HEK293 (cell line): ENCODE results near the gene AP3D1.

Experiments
- CTCF ChIA-PET: fragments of 350-600 bp; formaldehyde crosslinking; extraction: SDS; loops from one replicate; lab custom pipeline; 2021; ENCODE audit warnings: antibody characterized with exemption; lab: Yijun Ruan, JAX
- POLR2A ChIA-PET: fragments of 300-600 bp; formaldehyde crosslinking; extraction: SDS; loops from one replicate; lab custom pipeline; 2020; ENCODE audit warnings: antibody characterized with exemption, inconsistent platforms; lab: Yijun Ruan, JAX
- H3K27ac ChIP-seq: fragments of 200-500 bp; sonication (Bioruptor generic); 2 replicates; pipeline ENCODE4 v1.5.1; 2014; ENCODE audit warnings: low read depth, low read length, control low read depth, inconsistent platforms; ENCODE audit errors: extremely low read depth
- H3K36me3 ChIP-seq, 2 experiments: fragments of 200-500 bp in 1 of 2; sonication (Bioruptor generic) in 1 of 2; 1 replicate in 1 of 2; 2 replicates in 1 of 2; pipeline ENCODE4 v1.5.1; 2014 to 2017; ENCODE audit warnings: inconsistent platforms in 2 of 2, low read length in 2 of 2; ENCODE audit not compliant: control insufficient read depth in 2 of 2, insufficient read depth in 1 of 2
- H3K4me1 ChIP-seq: fragments of 200-500 bp; sonication (Bioruptor generic); 2 replicates; pipeline ENCODE4 v1.5.1; 2014; ENCODE audit warnings: mild to moderate bottlenecking, low read length, inconsistent platforms; ENCODE audit not compliant: control insufficient read depth, insufficient read depth
- H3K4me3 ChIP-seq: 2 replicates; pipeline ENCODE4 v1.5.1; 2011; ENCODE audit warnings: low read depth, mild to moderate bottlenecking, control low read depth, low read length, moderate library complexity
- H3K9me3 ChIP-seq: fragments of 200-500 bp; sonication (Bioruptor generic); 2 replicates; pipeline ENCODE4 v1.5.1; 2014; ENCODE audit warnings: low read depth, low read length, inconsistent platforms; ENCODE audit not compliant: control insufficient read depth, insufficient read depth
- ELK4 ChIP-seq: IDR thresholded peaks from 2 replicates; pipeline ENCODE4 v1.6.1; 2011; ENCODE audit warnings: mild to moderate bottlenecking, low read depth, low read length, borderline replicate concordance
- KLF1 ChIP-seq: fragments of 450-650 bp; formaldehyde crosslinking; IDR thresholded peaks from 2 replicates; pipeline ENCODE4 v1.5.1; 2016; ENCODE audit warnings: missing biosample characterization, missing genetic modification characterization
- SCRT1 ChIP-seq: fragments of 450-650 bp; formaldehyde crosslinking; IDR thresholded peaks from 2 replicates; pipeline ENCODE4 v1.5.1; 2016; ENCODE audit warnings: missing biosample characterization, missing genetic modification characterization, borderline replicate concordance
- SETDB1 ChIP-seq: IDR thresholded peaks from one replicate; pipeline ENCODE4 v1.6.1; 2017; ENCODE audit warnings: mild to moderate bottlenecking, low read length, moderate library complexity, mixed read lengths; ENCODE audit not compliant: insufficient read length
- TRIM28 ChIP-seq: IDR thresholded peaks from 2 replicates; pipeline ENCODE4 v1.6.1; 2011; ENCODE audit warnings: low read length, control low read depth, borderline replicate concordance
- ZBTB44 ChIP-seq: fragments of 450-650 bp; IDR thresholded peaks from 2 replicates; pipeline ENCODE4 v1.5.1; 2018; ENCODE audit warnings: missing biosample characterization, mild to moderate bottlenecking, missing genetic modification characterization
- ZFP41 ChIP-seq: fragments of 450-650 bp; formaldehyde crosslinking; IDR thresholded peaks from 2 replicates; pipeline ENCODE4 v1.5.1; 2016; ENCODE audit warnings: missing biosample characterization, missing genetic modification characterization, borderline replicate concordance
- ZNF140 ChIP-seq: fragments of 450-650 bp; formaldehyde crosslinking; IDR thresholded peaks from 2 replicates; pipeline ENCODE4 v1.5.1; 2016; ENCODE audit warnings: missing biosample characterization, missing genetic modification characterization
- ZNF169 ChIP-seq: fragments of 450-650 bp; formaldehyde crosslinking; IDR thresholded peaks from 2 replicates; pipeline ENCODE4 v1.5.1; 2016; ENCODE audit warnings: missing biosample characterization, missing genetic modification characterization
- ZNF23 ChIP-seq: fragments of 450-650 bp; formaldehyde crosslinking; IDR thresholded peaks from 2 replicates; pipeline ENCODE4 v1.5.1; 2016; ENCODE audit warnings: missing biosample characterization, missing genetic modification characterization, borderline replicate concordance
- ZNF280D ChIP-seq: fragments of 450-650 bp; formaldehyde crosslinking; IDR thresholded peaks from 2 replicates; pipeline ENCODE4 v1.5.1; 2016; ENCODE audit warnings: missing biosample characterization, missing genetic modification characterization
- ZNF324 ChIP-seq: fragments of 450-650 bp; formaldehyde crosslinking; IDR thresholded peaks from 2 replicates; pipeline ENCODE4 v1.5.1; 2016; ENCODE audit warnings: missing biosample characterization, missing genetic modification characterization
- ZNF350 ChIP-seq: fragments of 450-650 bp; formaldehyde crosslinking; IDR thresholded peaks from 2 replicates; pipeline ENCODE4 v1.5.0; 2017; ENCODE audit warnings: missing biosample characterization, mild to moderate bottlenecking, missing genetic modification characterization
- ZNF37A ChIP-seq: fragments of 450-650 bp; IDR thresholded peaks from 2 replicates; pipeline ENCODE4 v1.5.1; 2018; ENCODE audit warnings: missing biosample characterization, missing genetic modification characterization
- ZNF398 ChIP-seq: fragments of 450-650 bp; formaldehyde crosslinking; IDR thresholded peaks from 2 replicates; pipeline ENCODE4 v1.5.1; 2017; ENCODE audit warnings: missing biosample characterization, missing genetic modification characterization
- ZNF514 ChIP-seq: fragments of 450-650 bp; formaldehyde crosslinking; IDR thresholded peaks from 2 replicates; pipeline ENCODE4 v1.5.1; 2016; ENCODE audit warnings: missing biosample characterization, missing genetic modification characterization
- ZNF521 ChIP-seq: fragments of 450-650 bp; formaldehyde crosslinking; IDR thresholded peaks from 2 replicates; pipeline ENCODE4 v1.5.1; 2017; ENCODE audit warnings: missing biosample characterization, mild to moderate bottlenecking, missing genetic modification characterization
- ZNF571 ChIP-seq: fragments of 450-650 bp; formaldehyde crosslinking; IDR thresholded peaks from 2 replicates; pipeline ENCODE4 v1.5.0; 2017; ENCODE audit warnings: missing biosample characterization, missing genetic modification characterization
- ZNF645 ChIP-seq: fragments of 450-650 bp; formaldehyde crosslinking; IDR thresholded peaks from 2 replicates; pipeline ENCODE4; 2016; ENCODE audit warnings: missing biosample characterization, missing genetic modification characterization
- ZNF658 ChIP-seq: fragments of 450-650 bp; formaldehyde crosslinking; IDR thresholded peaks from 2 replicates; pipeline ENCODE4; 2016; ENCODE audit warnings: missing biosample characterization, missing genetic modification characterization
- ZNF785 ChIP-seq: fragments of 450-650 bp; formaldehyde crosslinking; IDR thresholded peaks from 2 replicates; pipeline ENCODE4 v1.5.1; 2016; ENCODE audit warnings: missing biosample characterization, missing genetic modification characterization

AP3D1 gene

GRCh38 chr19:2077398-2077797, 74.0 kb downstream of the AP3D1 start:
- ChIA-PET CTCF (interaction anchor here (1.0 to 1.7 kb wide), 2 partner anchors 7 to 59 kb away, joined by 3 to 5 read pairs; no protein-coding TSS in a partner anchor), POLR2A (no interaction called here)
- no peak overlapping the region for H3K4me3 ChIP-seq
- no peaks in the 10 kb centered on the region for H3K4me1 ChIP-seq
- peaks cover 4 to 69% of the 10 kb centered on the region in 2 experiments; a peak in 2 of 3 replicates for H3K36me3 ChIP-seq
- TF ChIP-seq ZNF23: no peak
- TF ChIP-seq ZNF571 (tag by site-specific recombination): no peak
- no peak for TF ChIP-seq KLF1 (tag by site-specific recombination)
- no peak for TF ChIP-seq ZNF169 (tag by site-specific recombination)
- no peak for TF ChIP-seq ZNF785 (tag by site-specific recombination)
- no peak for TF ChIP-seq ZNF350 (tag by site-specific recombination)
- TF ChIP-seq ZNF140: no peak
- H3K27ac ChIP-seq: no peak overlapping the region
- no peaks in the 10 kb centered on the region for H3K9me3 ChIP-seq

GRCh38 chr19:2076526-2076944, 74.8 kb downstream of the AP3D1 start:
- no peak for TF ChIP-seq ZNF521 (tag by site-specific recombination)
- no peak for TF ChIP-seq ZNF398 (tag by site-specific recombination)
- TF ChIP-seq ZNF280D (tag by site-specific recombination): no peak
- no peak for TF ChIP-seq ZNF514
- TF ChIP-seq ZNF658 (tag by site-specific recombination): no peak
- no peak for TF ChIP-seq TRIM28
- TF ChIP-seq ELK4: no peak
- TF ChIP-seq SCRT1 (tag by site-specific recombination): no peak
- no peak for TF ChIP-seq ZBTB44 (tag by site-specific recombination)
- no peak for TF ChIP-seq ZNF37A
- no peak for TF ChIP-seq SETDB1
- no peak for TF ChIP-seq ZNF324 (tag by site-specific recombination)
- TF ChIP-seq ZFP41 (tag by site-specific recombination): no peak
- no peak for TF ChIP-seq ZNF645 (tag by site-specific recombination)
- ChIA-PET CTCF (interaction anchor here (0.6 kb wide), 1 partner anchor 525 kb away, joined by 3 read pairs; no protein-coding TSS in a partner anchor), POLR2A (interaction anchor here (0.6 kb wide), 1 partner anchor 477 kb away, joined by 5 read pairs; no protein-coding TSS in a partner anchor)
- no peak overlapping the region for H3K4me3 ChIP-seq
- H3K27ac ChIP-seq: no peak overlapping the region
- no peaks in the 10 kb centered on the region for H3K9me3 ChIP-seq
- peaks cover 4 to 70% of the 10 kb centered on the region in 2 experiments; a peak in 2 of 3 replicates for H3K36me3 ChIP-seq
- H3K4me1 ChIP-seq: no peaks in the 10 kb centered on the region
